ENCODE results near the gene STARD13.

The STARD13 gene

DNA sequence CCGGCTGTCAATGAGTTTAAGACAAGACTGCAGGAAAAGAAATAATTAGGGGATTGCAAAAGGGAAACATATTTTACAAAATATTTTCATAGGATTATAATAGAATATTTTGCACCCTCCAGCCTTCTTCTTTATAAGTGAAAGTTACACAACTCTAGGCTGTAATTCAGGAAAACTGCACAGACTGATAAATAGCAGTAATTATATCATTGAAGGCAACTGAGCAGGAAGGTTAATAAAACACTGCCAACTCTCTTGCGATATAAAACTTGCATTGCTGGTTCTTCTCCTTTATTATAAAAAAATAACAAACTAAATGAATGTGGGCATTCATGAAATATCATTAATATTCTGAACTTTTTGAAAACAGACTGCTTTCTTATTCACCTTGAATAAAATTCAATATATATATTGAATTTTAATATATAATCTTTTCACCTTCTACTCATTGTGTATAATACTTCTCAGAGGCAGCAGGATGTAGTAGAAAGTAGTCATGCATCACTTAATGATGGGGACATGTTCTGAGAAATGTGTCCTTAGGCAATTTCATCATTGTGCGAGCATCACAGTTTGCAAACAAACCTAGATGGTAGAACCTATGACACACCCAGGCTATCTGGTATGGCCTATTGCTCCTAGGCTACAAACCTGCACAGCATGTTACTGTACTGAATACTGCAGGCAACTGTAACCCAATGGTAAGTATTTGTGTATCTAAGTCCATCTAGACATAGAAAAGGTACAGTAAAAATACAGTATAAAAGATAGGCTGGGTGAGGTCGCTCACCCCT, 24.9 kb upstream of the STARD13 start:
- DNase-seq, result no peak

DNA sequence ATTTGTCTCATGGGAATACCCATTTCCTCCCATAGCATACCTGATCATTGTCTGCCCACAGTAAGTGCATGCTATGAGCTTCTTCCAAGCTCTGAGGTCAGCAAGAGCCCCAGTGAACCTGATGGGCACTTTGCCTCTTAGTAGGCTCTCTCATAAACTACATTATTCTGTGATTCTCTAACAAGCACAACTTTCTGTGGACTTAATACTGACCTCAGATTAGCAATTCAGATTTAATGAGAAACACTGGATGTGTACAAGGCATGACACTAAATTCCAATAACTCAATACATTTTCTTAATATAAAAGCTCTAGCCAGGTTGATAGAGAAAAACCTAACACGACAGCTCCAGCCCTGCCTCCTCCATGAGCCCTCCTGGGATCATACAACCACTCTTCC, 23.3 kb upstream of the STARD13 start:
- DNase-seq, result no peak

DNA sequence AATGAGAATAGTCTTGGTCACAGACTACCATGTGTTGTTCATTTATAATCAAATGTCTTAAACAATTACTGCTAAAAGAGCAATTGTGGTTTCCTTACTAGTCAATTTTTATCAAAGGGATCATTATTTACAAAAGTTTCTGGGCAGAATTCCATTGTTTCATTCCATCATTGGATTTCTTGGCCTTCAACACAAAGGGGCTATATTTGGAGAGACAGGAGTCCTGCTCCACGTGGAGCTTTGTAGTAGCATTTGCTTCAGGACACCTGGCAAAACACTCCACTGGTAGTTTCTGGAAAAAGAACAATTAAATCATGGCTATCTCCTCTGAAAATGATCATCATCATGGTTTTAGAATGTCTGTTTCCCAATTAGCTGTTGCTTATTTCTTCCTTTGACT, 22.3 kb upstream of the STARD13 start:
- DNase-seq, result peak; percentile 63

DNA sequence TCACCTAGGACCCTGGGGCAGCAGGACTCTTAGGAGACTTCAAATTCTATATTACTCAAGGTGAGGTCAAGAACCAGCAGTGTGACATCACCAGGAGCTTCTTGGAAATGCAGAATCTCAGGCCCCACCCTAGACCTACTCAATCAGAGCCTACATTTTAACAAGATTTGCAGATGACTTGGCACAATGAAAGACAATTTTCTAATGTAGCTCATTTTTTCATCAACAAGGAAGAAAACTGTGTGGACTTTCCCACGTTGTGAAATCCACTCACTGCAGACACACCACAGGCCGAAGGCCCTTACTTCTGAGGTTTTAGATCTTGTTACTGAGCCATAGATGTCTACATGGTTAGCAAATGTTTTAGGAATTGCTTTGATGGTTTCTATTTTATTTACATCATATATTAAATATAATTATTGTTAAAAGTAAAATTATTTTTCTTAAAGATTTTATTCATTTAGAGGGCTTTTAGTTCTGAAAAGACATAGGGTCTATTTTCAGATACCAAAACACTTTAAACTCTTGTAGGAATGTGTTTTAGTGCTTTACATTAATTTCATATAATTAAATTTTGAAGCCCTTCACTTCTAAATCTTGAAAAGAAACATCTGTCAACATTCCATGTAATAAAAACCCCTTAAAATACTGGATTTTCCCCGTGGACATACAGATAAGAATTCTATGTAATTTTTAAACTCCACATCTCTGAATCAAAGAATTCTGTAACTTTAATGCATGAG, 18.5 kb upstream of the STARD13 start:
- peak; percentile 46 for DNase-seq

DNA sequence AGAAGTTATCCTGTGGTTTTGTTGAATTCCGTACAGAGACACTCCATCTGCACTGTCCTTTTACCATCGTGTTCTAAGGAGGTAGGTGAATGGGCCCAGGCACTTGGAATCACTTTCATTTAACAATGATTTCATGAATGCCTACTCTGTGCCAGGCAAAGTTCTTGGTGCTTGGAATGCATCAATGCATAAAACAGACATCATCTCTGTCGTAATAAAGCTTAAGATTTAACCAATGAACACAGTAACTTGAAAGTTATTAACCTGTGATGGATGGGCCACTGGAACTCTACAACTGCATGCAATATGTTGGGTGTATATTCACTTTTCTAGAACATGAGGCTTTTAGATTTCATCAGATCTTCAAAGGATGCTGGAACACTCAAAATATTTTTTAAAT, 14.1 kb upstream of the STARD13 start:
- no peak for DNase-seq

DNA sequence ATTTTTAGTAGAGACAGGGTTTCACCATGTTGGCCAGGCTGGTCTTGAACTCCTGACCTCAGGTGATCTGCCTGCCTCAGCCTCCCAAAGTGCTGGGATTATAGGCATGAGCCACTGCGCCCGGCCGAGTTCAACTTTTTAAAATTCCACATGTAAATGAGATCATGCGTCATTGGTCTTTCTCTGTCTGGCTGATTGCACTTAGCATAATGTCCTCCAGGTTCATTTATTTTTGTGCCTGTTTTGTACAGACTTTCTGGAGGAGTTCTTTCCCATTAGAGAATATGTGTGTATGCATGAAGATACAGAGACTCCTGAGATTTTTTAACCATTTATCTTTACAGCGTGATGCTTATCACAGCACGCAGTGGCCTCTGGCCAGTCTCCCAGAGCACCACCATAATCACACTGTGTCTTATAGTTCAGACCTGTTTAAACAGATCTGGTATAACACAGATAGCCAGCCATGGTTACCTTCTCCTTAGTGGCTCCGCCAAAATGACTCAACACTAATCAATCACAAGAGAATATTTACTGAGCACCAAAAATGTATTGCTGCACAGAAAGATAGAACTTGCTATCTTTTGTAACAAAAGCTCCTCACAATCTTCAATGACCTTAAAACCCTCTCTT, 11.4 kb upstream of the STARD13 start:
- no peak for DNase-seq

DNA sequence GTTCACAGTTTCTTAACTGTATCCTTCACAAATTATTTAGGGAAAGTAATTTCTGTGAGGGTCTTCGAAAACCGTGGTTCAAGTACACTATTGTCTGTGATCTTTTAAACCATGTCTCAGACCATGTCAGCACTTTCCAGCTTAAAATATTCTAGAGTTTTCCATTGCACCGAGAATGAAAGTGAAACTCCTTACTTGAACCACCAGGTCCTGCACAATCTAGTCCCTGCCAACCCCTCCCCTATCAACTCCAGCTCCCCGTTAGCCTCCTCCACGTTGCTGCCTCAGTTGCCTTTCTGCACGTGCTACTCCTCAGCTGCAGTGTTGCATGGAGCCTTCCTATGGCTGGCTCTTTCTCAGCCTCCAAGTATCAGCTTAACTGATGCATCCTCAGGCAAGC, 7.2 kb upstream of the STARD13 start:
- DNase-seq, result no peak

DNA sequence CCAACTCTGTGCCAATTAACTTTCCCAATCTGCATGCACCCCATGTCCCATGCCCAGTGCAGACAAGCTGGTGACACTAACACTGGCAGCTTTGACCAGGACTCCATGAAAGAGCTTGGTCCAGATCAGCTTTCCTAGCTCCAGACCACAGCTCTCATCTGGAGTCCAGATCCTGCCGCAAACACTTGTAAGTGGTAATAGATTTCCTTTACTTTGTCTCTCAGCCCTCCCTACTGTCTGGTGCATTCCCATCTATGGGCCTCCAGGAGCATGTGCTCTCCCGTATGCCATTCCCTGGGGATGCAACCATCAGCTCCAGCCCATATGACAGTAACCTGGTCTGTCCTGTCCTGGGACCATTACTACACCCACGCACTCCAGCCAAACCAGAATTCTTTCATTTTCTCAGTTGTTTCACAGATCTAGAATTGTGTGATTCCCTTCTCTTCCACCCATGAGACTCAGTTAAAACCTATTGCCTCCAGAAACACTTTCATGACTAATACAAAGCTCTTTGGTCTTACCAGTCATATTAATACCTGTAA, 4.9 kb upstream of the STARD13 start:
- peak; percentile 35 for DNase-seq

DNA sequence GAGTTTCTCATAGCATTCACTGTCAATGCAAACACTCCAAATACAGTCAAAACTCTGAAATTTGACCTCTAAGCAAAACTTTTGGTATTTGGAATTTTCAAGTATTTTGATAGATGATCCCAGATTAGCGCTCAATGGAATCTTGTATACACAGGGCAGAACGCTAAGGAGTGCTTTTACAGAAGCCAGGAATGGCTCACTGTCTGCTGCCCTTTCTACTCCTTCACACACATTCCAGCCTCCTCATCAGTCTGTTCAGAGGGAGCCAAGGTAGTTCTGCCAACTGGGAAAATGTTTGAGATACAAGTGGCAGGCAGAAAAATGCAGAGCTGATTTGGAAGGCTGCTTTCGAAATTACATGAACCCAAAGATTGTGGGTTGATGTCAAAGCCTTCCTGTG, 4.4 kb upstream of the STARD13 start:
- peak; percentile 48 for DNase-seq

DNA sequence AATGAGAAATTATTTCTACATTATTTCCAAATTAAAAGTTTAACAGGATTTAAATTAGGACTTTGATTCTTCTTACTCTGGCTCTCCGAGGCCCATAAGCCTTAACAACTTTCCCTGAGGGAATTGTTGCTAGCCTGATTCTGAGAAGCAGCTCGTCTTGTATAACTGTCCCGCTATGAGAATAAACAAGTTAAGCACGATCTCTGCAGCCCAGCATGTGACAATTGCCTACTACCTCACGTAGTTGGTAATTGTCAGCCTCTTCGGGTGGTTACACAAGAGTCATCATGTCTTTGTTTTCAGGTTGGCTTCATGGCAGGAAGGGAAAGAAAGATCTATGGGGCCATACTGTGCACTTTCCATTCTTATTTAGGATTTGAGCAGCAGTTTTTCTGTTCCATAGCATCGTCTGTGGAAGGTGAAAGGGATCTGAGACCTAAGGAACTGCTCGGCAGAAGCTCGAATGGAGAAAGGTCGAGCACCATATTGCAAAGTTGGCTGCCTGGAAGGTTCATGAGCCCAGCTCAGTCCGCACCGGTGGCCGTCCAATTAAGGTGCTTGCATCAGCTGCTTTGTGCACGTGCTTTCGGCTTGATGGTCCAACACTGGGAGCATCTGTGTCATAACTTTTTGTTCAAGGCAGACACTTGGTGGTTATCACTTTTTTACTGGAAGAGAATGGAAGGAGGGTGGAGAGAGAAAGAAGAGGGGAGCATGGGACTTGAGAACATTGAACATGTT, 1.8 kb upstream of the STARD13 start:
- no peak for DNase-seq

DNA sequence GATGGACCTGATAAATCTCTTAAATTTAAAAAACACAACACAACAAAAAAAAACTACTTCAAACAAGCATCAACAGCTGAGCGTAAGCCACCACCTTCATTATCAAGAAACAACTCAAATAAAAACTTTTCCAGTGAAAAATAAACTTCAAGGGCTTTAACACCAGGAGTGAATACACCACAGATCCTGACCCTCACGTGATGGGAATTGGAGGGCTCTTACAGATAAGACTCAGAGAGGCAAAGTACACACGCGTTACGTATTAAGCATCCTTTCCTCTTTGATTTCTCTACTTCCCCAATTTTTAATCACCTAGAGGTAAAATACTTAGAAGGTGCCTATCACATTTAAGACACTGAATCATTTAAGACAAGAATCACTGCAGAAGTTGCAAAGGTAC, 573 bp upstream of the STARD13 start:
- DNase-seq, result no peak

DNA sequence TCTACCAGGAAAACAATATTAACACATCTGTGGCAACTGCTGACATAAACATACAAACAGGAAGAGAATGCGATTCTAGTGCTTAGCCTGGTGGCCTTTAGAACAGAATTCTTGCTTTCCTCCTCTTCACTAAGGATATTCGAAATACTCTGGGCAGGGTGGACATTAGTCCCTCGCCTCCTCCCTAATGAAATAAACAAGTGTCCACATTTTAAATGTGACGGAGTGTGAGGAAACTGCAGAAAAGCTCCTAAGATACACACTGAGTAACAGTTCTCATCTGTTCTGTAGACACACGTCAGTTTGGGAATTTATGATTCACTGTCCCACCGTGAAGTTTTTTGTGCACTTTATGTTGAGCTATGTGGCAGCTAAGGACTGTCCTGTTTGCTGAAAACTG, 639 bp downstream of the STARD13 start:
- DNase-seq, result no peak

DNA sequence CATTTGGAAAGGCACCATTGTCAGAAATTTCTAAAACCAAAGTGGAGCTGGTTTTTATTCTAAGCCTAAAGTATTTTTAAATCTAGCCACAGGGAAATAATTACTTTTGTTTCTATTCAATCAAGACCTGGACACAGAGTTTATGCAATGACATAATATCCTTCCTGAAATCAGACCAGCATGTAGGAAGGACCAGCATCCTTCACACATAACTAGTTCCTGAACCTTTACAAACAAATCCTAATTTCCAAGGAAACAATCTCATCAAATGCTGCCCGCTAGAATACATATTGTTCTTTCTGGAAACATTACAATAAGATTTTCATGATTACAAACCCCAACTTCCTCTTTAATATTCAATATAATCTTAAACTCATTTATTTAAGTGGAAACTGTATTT, 1.5 kb downstream of the STARD13 start:
- DNase-seq, result no peak

DNA sequence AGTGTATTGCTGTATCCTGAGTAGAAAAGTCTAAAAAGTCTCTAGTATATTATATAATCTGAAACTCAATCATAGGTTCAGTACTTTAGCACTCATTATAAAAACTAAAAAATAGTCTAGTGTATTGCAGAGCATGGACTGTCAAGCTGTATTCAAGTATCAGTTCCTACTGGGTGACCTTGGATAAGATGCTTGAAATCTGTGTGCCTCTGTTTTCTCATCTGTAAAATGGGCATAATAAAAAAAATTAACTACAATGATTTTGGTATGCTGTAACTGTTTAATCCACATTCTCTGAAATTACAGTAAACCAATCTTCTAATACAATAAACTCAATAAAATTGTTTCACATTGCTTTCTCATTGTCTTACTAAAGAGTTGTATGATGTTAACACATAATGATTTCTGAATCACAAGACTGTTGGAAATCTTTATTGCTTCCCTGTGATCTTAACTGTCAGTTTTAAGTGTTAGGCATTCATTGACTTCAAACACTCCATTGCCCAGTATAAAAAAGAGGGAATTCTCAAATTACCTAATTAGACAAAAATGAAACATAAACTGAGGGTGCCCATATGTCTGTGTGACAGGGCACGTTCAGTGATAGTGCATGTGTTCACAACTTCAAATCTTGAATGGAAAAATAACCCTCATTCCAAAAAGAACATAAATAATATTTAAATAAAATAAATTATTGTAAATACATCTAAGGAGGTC, 2.2 kb downstream of the STARD13 start:
- DNase-seq, result no peak

DNA sequence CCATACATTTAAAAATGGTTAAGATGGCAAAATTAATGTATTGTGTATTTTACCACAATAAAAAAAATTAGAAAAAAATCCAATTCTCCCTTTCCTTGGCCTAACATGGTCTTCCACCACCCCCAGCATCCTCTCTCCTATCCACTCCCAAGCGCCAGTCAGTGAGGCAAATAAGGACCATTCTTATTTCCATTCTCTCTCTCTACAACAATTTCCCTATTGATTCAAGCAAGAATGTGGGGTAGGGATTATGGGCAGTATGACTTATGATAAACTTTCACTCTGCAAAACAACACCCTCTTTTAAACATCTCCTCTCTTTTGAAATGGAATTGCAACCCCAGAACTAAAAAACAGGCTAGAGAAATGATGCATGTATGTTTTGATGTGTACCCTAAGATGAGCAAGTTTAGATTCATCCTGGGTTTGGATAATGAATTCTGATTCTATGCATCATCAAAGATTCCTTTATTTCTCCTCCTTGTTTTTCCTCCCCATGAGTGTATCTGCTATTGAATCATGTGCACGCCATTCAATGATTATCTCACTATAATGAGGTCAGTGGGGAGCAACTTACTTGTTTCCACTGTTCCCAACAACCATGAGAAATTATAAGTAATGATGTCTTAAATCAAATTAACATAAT, 3.5 kb downstream of the STARD13 start:
- DNase-seq, result peak; percentile 84

DNA sequence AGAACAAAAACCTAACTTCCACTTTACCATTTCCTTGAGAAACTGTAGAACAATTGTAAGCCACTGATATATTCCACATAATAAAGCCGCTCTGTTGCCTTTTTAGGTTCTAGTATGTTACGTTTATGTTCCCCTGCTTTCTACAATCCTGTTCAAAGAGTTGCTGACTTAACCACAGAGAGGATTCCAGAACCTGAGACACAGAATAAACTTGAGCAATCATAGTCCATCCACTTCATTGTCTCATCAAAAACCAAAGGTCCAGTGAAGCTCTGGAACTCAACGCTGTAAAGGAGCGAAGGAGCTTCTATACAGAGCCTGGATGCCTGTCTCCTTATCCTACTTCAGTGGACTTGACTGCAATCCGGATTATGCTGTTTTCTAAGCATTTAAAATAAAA, 4.6 kb downstream of the STARD13 start:
- peak; percentile 28 for DNase-seq

DNA sequence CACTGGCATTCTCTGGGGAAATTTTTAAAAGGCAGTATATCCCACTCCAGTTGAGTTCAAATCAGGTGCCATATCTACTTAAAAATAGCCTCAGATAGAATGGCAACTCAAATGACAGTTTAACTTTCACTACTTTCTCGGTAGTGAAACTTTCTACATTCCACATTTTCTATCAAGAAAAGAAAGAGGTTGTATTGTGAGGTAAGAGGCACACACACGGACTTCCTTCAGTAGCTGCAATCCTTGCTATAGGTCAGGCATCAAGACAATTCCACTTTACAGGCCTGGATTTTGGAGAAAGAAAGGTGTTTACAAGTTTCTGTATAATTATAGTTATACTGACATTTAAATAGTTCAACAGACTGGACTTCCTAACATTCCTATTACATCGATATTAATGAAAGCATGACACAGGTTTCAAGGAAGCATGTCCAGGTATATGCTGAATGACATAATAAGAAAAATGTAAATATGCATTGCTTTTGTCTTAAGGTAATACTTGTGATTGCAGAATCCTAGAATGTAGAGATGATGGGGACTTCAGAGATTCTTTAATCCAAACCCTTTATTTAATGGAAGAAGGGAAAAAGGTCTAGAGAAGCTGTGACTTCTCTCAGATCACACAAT, 5.2 kb downstream of the STARD13 start:
- no peak for DNase-seq

DNA sequence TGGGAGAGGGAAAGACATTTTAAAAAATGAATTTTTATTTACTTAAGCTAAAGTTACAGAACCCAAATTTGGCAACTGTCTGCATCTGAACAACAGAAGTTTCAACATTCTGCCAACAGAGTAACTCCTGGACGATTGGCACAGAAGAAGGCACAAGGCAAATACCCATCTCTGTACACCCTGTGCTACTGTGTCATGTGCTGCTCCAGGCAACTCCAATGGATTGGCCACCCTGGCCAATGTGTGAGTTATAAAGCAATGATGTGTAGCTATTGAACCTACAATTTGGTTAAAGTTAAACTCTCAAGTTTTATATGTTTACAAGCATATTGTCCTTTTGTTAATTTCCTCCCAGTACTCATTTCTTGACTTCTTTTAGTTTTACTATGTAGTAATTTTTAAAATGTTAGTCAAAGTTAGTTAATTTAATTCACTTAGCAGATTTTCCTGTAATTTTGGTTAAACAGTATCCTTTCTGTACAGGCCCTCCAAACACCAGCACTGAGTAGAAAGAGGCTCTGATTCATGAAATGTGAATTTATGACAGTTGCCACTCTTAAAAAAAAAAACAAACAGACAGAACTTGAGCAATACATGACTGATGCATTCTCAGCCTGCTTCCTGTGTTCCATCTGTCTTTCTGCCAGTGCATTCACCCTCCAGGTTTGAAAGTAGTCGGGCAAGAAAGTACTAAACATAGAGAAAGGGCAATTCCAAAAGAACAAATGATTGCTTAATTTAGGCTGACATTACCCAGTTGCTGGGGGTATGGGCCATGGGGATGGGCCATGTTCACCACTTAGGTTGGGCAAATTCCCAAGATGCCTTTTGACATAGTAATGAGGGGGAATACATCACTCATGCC, 5.9 kb downstream of the STARD13 start:
- peak; percentile 79 for DNase-seq

DNA sequence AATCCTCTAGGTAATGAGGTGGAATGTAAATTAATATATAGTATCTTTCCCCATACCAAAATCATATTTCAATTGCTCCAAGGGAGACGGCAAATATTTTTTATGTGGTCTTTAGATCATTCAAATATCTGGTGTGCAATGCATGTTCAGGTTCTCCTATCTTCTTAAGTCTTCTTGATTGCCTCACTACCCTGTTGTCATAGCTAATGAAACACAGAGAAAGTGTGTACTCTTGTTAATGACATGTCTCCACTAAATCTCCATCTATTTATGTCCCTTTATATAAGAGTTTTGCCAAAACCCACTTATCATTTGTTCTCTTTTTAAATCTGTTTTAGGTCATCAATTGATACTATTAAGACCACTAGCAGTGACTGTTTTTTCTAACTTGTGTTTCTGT, 6.6 kb downstream of the STARD13 start:
- DNase-seq, result no peak

DNA sequence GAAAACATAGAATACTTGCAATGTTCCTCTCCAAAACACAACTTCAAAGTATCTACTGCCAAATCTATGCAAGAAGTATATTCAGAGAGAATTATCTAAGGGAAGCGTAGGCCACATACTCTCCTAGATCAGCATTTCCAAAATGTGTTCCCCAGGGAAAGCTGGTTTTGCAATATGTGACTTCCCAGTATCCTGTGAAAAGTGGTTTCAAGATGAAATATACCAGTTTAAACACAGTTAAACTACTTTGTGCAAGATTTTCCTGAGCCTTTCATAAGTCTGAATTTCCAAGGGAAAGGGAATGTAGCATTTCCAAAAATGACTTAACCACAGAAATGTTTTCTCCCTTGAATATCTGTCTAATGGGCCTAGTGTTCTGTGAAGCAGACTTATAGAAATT, 7.6 kb downstream of the STARD13 start:
- peak; percentile 75 for DNase-seq
